NCI-H1105 treated with DMSO at 0.1 percent for 48 hours (cell line): ENCODE results near the gene GALNT7.

Experiments
- DNase-seq: peaks from one replicate; lab custom pipeline; 2025; lab: John Stamatoyannopoulos, UW

Gene GALNT7

GRCh38 chr4:173264684-173265185 lies 96.1 kb downstream of the GALNT7 start:
- peak; percentile 89 for DNase-seq

GRCh38 chr4:173265751-173266150 lies 97.1 kb downstream of the GALNT7 start:
- DNase-seq = no peak

DNA sequence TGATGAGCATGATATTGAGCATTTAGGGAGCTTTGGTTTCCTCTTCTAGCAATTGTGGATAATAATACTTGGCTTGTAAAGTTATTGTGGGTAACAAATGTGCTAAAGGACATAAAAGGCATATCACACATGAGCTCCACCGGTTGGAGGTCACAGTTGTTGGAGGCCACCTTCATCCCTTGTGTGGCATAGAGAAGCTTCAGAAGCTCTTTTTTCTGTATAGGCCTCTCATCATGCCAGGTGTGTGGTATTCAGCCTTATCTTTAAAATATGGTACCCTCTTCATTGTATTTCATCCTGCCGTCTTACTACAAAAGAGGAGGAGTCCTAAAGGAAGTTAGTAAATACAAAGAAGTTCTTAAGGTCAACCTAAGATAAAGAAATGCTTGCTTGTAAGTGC lies 99.1 kb downstream of the GALNT7 start:
- DNase-seq = no peak

DNA sequence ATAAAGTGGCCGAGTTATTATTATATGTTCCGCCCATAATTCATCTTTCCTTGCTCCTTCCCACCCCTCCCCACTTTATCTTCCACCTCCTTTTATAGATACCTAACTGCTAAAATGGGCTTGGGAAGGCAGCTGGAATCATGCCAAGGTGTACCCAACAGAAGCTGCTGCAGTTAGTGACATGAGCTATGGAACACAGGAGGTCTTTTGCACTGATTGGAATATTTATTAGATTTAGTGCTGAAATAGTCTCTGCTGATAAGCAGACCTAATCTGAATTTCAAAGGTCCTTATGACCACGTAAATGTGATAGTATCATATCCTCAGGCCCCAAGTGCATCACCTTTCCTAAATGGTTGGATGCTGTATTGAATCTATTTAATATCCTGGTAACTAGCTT lies 100.7 kb downstream of the GALNT7 start:
- peak; percentile 38 for DNase-seq

DNA sequence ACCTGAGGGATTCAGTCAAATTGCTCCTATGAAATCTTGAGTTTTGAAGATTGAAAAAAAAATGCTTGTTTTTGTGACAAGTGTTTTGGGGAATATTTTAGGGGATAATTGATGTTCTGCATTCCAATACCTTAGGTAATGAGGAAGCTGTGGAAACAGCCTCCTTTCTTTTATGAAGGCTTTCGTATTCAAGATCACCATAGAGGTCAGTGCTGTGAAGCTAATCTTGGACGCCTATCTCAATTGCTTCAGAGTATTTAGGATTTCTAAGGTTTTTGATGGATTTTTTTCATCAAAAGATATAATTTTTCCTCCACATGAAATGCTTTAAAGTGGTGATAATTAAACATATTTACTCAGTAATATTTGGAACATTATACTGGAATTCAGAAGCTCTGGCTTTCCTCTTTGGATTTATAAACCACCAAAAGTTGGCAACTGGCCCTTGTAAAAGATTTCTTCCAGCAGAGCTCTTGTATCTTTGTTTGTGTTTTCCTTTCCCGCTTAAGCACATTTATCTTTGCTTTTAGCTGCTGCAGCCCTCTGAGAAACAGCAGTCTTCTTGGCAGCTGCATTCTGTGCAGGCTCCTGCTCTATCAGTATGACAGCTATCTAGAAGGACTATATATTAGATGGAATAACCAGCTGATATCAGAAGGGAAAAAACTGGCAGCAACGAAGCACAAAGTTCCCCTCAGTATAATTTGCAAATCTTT lies 101.9 kb downstream of the GALNT7 start:
- peak; percentile 48 for DNase-seq

DNA sequence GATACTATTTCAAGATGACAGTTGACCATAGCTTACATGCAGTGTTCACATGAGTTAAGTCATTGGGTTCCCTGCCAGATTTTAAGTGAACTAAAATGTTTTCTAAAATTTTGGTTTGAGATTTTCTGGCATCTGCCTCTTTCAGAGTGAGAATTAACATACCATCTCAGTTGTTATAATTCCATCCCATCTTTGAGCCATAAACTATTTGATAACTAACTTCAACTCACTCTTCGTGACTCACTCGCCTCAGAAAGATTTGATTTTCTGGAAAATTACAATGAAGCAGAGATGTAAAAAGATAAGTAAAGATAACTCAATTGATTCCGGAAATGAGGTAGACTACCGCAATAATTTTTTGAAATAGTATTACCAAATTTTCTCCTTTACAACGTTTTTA lies 103.7 kb downstream of the GALNT7 start:
- no peak for DNase-seq

- DNase-seq = no peak
These were observed 104.4 kb downstream of the GALNT7 start for GRCh38 chr4:173272996-173273395.

- DNase-seq = no peak
These were observed 105.3 kb downstream of the GALNT7 start for GRCh38 chr4:173273941-173274340.

DNA sequence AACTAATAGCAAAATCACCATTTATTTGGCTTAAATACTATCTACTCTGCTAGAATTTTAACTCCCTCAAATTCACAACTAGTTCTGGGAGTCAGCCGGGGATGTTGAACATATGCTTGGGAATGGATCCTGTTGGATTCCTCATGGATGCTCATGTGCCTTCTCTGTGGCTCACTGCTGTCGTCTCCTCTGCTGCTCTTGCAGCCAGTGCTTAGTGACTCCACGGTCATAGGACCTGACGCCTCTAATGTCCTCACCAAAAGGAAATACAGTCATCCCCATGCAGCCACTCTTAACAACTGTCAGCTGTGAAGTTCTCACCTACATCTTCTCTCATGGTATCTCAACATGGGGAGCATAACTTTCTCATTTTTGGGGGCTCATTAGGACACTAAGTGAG lies 106.1 kb downstream of the GALNT7 start:
- DNase-seq = no peak

- DNase-seq = no peak
These were observed 106.5 kb downstream of the GALNT7 start for GRCh38 chr4:173275150-173275549.

GRCh38 chr4:173277340-173277739 lies 108.7 kb downstream of the GALNT7 start:
- no peak for DNase-seq

- DNase-seq = no peak
These were observed 112.4 kb downstream of the GALNT7 start for GRCh38 chr4:173280998-173281397.

- DNase-seq = no peak
These were observed 113.0 kb downstream of the GALNT7 start for GRCh38 chr4:173281406-173282255.

DNA sequence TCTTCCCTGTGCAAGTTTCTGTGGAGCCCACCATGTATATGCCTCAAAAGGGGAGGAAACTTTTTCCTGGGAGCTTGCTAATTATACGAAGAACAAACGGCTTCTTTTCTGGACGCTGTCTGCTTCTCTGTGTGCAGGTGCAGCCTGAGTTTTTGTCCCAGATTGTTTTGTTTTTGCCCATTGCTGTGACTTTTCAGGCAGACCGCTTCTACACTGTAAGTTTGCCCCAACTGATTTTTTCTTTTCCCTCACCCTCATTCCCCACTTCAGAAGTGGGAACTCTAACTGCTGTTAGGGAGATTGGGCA lies 113.6 kb downstream of the GALNT7 start:
- no peak for DNase-seq

DNA sequence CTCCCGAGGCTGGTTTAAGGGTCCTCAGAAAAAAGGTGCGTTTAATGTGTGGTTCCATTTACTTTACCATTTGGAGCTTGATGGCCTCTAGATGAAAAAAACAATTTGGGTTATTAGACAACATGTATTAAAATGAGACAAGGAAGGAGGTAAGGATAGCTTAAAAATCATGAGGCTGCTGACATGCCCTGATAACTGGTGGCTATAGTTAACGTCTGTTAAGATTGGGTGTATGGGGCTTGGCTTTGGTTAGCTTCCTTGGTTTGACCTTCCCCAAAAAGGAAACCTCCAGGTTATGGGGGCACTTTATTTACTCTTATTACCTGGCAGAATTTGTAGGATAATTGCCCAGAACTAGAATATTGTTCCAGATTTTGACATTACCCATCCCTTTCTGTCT lies 114.0 kb downstream of the GALNT7 start:
- DNase-seq = no peak

GRCh38 chr4:173284463-173284862 lies 115.9 kb downstream of the GALNT7 start:
- DNase-seq = no peak

DNA sequence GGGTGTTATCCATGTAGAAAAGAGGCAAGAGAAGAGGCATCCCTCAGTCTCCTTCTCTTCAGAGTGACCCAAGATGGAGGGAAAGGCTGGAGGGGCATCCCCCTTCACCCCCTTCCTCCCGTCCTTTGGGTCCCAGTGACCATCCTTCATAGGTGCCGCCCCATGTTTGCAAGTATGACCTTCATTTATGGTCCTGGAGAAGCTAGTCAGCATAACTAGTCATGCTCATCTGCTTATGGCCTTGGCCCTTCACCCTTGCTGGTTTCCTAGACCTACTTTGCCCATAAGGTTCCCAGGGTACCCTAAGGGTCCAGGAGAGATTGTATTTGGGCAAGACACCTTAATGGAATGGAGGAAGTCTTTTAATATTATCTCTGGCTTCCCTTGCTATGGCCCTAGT lies 118.9 kb downstream of the GALNT7 start:
- DNase-seq = no peak

DNA sequence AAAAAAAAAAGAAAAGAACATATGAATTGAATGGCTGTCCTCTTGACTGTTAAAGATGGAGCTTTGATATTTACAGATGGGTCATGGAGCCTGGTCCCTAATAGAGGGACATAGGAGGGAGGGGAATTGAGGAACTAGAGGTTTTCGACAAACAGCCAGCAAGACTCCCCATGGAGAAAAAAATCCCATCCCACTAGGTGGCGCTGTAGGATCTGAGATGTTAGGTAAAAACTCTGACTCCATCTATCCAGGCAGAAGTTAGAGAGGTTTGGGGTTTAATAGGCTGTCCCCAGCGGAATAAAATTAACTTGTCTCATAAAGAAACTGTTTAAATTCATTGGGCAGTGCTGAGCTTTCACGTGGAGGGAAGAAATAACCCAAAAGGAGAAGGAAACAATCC lies 119.7 kb downstream of the GALNT7 start:
- no peak for DNase-seq

- no peak for DNase-seq
These were observed 120.2 kb downstream of the GALNT7 start for GRCh38 chr4:173288698-173289352.

GRCh38 chr4:173289353-173289727 lies 120.7 kb downstream of the GALNT7 start:
- no peak for DNase-seq

DNA sequence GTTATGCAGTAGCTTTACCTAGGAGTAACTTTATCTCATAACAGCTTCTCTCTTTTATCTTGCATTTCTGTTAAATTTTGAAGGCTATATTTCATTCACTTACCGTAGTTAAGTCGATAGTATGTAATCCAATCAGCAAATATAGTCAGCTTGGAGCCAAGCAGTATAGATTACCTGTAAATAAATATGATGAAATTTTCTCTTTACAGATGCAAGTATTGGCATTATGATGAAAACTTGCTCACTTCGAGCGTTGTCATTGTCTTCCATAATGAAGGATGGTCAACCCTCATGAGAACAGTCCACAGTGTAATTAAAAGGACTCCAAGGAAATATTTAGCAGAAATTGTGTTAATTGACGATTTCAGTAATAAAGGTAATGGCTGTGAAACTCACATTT lies 123.3 kb downstream of the GALNT7 start:
- no peak for DNase-seq

GRCh38 chr4:173293663-173294062 lies 125.1 kb downstream of the GALNT7 start:
- DNase-seq = no peak

GRCh38 chr4:173294444-173294843 lies 125.8 kb downstream of the GALNT7 start:
- no peak for DNase-seq
